A673 (cell line): Measurements from ENCODE around the gene SMARCA4.

ENCODE experiments used
- EZH2 ChIP-seq: fragments of 200-600 bp; sonication (generic); IDR thresholded peaks from 2 replicates; pipeline ENCODE4 v1.6.1; 2017; ENCODE audit warnings: borderline replicate concordance, low read depth, mild to moderate bottlenecking, mixed read lengths, antibody characterized with exemption, low read length; ENCODE audit not compliant: poor library complexity, severe bottlenecking
- TF ChIP-seq, protein P1 (sequence below): fragments of 300-800, 200-600 bp; sonication (generic); conservative IDR thresholded peaks from 2 replicates; pipeline ENCODE4 v1.5.1; 2017; ENCODE audit warnings: low read depth, mild to moderate bottlenecking, antibody characterized with exemption, low read length, moderate library complexity, mixed read lengths

DNA sequence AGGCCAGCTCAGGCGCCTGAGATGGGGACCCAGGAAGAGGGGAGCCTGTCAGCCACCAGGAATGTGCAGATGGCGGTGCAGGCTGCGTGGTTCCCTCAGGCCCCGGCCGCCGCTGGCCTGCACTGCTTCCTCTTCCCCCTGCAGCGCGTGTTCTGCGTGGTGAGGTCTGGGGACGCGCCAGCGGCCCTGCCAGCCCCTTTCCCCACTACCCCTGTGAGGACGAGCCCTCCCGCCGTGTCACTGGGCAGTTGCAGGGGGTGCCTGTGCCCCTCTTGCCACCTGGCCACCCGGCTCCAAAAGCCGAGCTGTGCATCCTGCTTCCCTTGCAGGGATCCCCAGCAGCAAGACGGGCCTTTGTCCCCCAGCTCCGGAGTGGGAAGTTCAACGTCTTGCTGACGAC lies 58.4 kb downstream of the SMARCA4 start:
- TF ChIP-seq, protein P1, sequence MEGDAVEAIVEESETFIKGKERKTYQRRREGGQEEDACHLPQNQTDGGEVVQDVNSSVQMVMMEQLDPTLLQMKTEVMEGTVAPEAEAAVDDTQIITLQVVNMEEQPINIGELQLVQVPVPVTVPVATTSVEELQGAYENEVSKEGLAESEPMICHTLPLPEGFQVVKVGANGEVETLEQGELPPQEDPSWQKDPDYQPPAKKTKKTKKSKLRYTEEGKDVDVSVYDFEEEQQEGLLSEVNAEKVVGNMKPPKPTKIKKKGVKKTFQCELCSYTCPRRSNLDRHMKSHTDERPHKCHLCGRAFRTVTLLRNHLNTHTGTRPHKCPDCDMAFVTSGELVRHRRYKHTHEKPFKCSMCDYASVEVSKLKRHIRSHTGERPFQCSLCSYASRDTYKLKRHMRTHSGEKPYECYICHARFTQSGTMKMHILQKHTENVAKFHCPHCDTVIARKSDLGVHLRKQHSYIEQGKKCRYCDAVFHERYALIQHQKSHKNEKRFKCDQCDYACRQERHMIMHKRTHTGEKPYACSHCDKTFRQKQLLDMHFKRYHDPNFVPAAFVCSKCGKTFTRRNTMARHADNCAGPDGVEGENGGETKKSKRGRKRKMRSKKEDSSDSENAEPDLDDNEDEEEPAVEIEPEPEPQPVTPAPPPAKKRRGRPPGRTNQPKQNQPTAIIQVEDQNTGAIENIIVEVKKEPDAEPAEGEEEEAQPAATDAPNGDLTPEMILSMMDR, result no peak
- TF ChIP-seq EZH2, result no peak
